H1 (cell line): ENCODE results near the gene PPP1R3F. TPM values are rescaled to one million over a fixed set of nuclear protein-coding genes. Genes with fewer than 3 reads are reported as not detected.

Experiments
- CTCF ChIA-PET: fragments of 300-600 bp; sonication (Branson Sonifier 250); formaldehyde crosslinking; loops from one replicate; lab custom pipeline; 2021; ENCODE audit not compliant: partially characterized antibody; lab: Charles Lee
- POLR2A ChIA-PET: fragments of 300-600 bp; sonication (Branson Sonifier 250); formaldehyde crosslinking; loops from one replicate; lab custom pipeline; 2021; ENCODE audit warnings: inconsistent platforms; ENCODE audit not compliant: partially characterized antibody; lab: Charles Lee
- DNase-seq, 2 experiments: peaks; one replicate each; pipeline versions ENCODE4 v3.0.0 to v3.0.0-alpha.2; 2010 to 2022; ENCODE audit warnings: low spot score in 2 of 2, low read depth in 1 of 2, mixed read lengths in 1 of 2
- FAIRE-seq: peaks from 2 replicates; lab custom pipeline; 2011; peaks lifted over from hg19 to GRCh38; lab: Jason Lieb, UNC
- H2AFZ ChIP-seq: 2 replicates; pipeline ENCODE4 v1.8.1; 2012; ENCODE audit warnings: low read length, inconsistent platforms
- H2AK5ac ChIP-seq: 2 replicates; pipeline ENCODE4 v1.6.1; 2013; ENCODE audit warnings: low read depth, low read length
- H2BK120ac ChIP-seq: replicated peaks from 2 replicates; pipeline ENCODE3; 2013; ENCODE audit warnings: low read depth, low read length, inconsistent platforms
- H2BK12ac ChIP-seq: 2 replicates; pipeline ENCODE4 v1.6.1; 2013; ENCODE audit warnings: low read depth, low read length
- H2BK15ac ChIP-seq: 2 replicates; pipeline ENCODE4 v1.6.1; 2013; ENCODE audit warnings: low read length
- H2BK20ac ChIP-seq: 2 replicates; pipeline ENCODE4 v1.6.1; 2013; ENCODE audit warnings: low read length
- H2BK5ac ChIP-seq: 2 replicates; pipeline ENCODE4 v1.6.1; 2013; ENCODE audit warnings: low read depth, low read length
- H3K14ac ChIP-seq: 2 replicates; pipeline ENCODE4 v1.6.1; 2013; ENCODE audit warnings: inconsistent platforms; ENCODE audit not compliant: insufficient read length
- H3K18ac ChIP-seq: 2 replicates; pipeline ENCODE4 v1.6.1; 2013; ENCODE audit warnings: low read length; ENCODE audit errors: extremely low read depth
- H3K23ac ChIP-seq: 2 replicates; pipeline ENCODE4 v1.6.1; 2013; ENCODE audit warnings: inconsistent platforms; ENCODE audit not compliant: insufficient read length
- H3K23me2 ChIP-seq: 2 replicates; pipeline ENCODE4 v1.6.1; 2013; ENCODE audit warnings: low read depth, low read length
- H3K27ac ChIP-seq: 2 replicates; pipeline ENCODE4 v1.6.1; 2011; ENCODE audit warnings: low read depth, low read length, inconsistent platforms
- H3K27me3 ChIP-seq, 4 experiments: replicated peaks in 1 of 4; 1 replicate in 1 of 4; 2 replicates in 3 of 4; pipeline versions ENCODE4 v1.6.1 to v1.8.1; 2011 to 2013; ENCODE audit warnings: low read length in 3 of 4, mild to moderate bottlenecking in 3 of 4, inconsistent platforms in 2 of 4, mixed read lengths in 2 of 4, moderate library complexity in 1 of 4; ENCODE audit not compliant: control insufficient read depth in 3 of 4, insufficient read depth in 3 of 4; ENCODE audit errors: extremely low read depth in 1 of 4
- H3K36me3 ChIP-seq, 4 experiments: 2 replicates each; pipeline versions ENCODE4 v1.6.1 to v1.8.1; 2011 to 2013; ENCODE audit warnings: mild to moderate bottlenecking in 4 of 4, low read length in 3 of 4, moderate library complexity in 2 of 4, control low read depth in 1 of 4, inconsistent platforms in 1 of 4; ENCODE audit not compliant: insufficient read depth in 4 of 4, control insufficient read depth in 2 of 4
- H3K4ac ChIP-seq: replicated peaks from 2 replicates; pipeline ENCODE3; 2013; ENCODE audit warnings: low read length, low read depth, mixed read lengths, inconsistent platforms; ENCODE audit not compliant: insufficient read length
- H3K4me1 ChIP-seq, 4 experiments: replicated peaks in 1 of 4; 1 replicate in 1 of 4; 2 replicates in 3 of 4; pipeline versions ENCODE4 v1.6.1 to v1.8.1; 2011 to 2013; ENCODE audit warnings: low read length in 3 of 4, inconsistent platforms in 2 of 4, mixed read lengths in 1 of 4; ENCODE audit not compliant: insufficient read depth in 4 of 4, control insufficient read depth in 3 of 4
- H3K4me2 ChIP-seq, 2 experiments: 2 replicates each; pipeline versions ENCODE4 v1.6.1 to v1.8.1; 2011 to 2013; ENCODE audit warnings: low read depth in 2 of 2, low read length in 2 of 2, control low read depth in 1 of 2, inconsistent platforms in 1 of 2, mild to moderate bottlenecking in 1 of 2; ENCODE audit not compliant: insufficient read depth in 1 of 2
- H3K4me3 ChIP-seq, 4 experiments: fragments of 200-600, 300-600 bp in 1 of 4; sonication (generic), shearing (Covaris generic), sonication (Bioruptor Twin) in 1 of 4; 2 replicates each; pipeline versions ENCODE4 v1.5.1 to v1.8.1; 2011 to 2016; ENCODE audit warnings: low read length in 4 of 4, low read depth in 3 of 4, control low read depth in 2 of 4, inconsistent platforms in 2 of 4, mild to moderate bottlenecking in 2 of 4, mixed read lengths in 1 of 4, moderate library complexity in 1 of 4; ENCODE audit not compliant: insufficient read depth in 2 of 4; ENCODE audit errors: extremely low read depth in 1 of 4
- H3K56ac ChIP-seq: replicated peaks from 2 replicates; pipeline ENCODE3; 2013; ENCODE audit warnings: low read depth, mild to moderate bottlenecking, mixed read lengths, low read length, inconsistent platforms; ENCODE audit not compliant: insufficient read length
- H3K79me1 ChIP-seq: 2 replicates; pipeline ENCODE4 v1.6.1; 2013; ENCODE audit warnings: low read depth, low read length, control low read depth
- H3K79me2 ChIP-seq, 2 experiments: 2 replicates each; pipeline versions ENCODE4 v1.6.1 to v1.8.1; 2012 to 2013; ENCODE audit warnings: low read length in 2 of 2, mild to moderate bottlenecking in 2 of 2, inconsistent platforms in 1 of 2; ENCODE audit not compliant: insufficient read depth in 2 of 2, control insufficient read depth in 1 of 2
- H3K9ac ChIP-seq, 4 experiments: replicated peaks in 1 of 4; 1 replicate in 1 of 4; 2 replicates in 3 of 4; pipeline versions ENCODE4 v1.6.1 to v1.8.1; 2011 to 2013; ENCODE audit warnings: low read depth in 3 of 4, low read length in 3 of 4, control low read depth in 2 of 4, mild to moderate bottlenecking in 2 of 4, moderate library complexity in 2 of 4, inconsistent platforms in 1 of 4; ENCODE audit errors: extremely low read depth in 1 of 4
- H3K9me3 ChIP-seq, 2 experiments: 2 replicates each; pipeline versions ENCODE4 v1.6.1 to v1.8.1; 2012 to 2013; ENCODE audit warnings: mild to moderate bottlenecking in 2 of 2, moderate library complexity in 2 of 2, control low read depth in 1 of 2, inconsistent platforms in 1 of 2, low read depth in 1 of 2, low read length in 1 of 2, mixed read lengths in 1 of 2; ENCODE audit not compliant: insufficient read depth in 2 of 2
- H4K20me1 ChIP-seq, 2 experiments: replicated peaks in 1 of 2; 2 replicates each; pipeline versions ENCODE3 to v1.8.1; 2011 to 2013; ENCODE audit warnings: inconsistent platforms in 2 of 2, low read length in 2 of 2, mild to moderate bottlenecking in 1 of 2; ENCODE audit not compliant: insufficient read depth in 2 of 2, control insufficient read depth in 1 of 2
- H4K5ac ChIP-seq: 2 replicates; pipeline ENCODE4 v1.6.1; 2013; ENCODE audit warnings: low read length, low read depth, mixed read lengths, inconsistent platforms; ENCODE audit not compliant: insufficient read length
- H4K8ac ChIP-seq: 2 replicates; pipeline ENCODE4 v1.8.0; 2013; ENCODE audit warnings: mild to moderate bottlenecking, moderate library complexity, low read length, inconsistent platforms; ENCODE audit not compliant: insufficient read depth; ENCODE audit errors: extremely low read depth
- H4K91ac ChIP-seq: replicated peaks from 2 replicates; pipeline ENCODE3; 2013; ENCODE audit warnings: low read length, mixed read lengths, inconsistent platforms; ENCODE audit not compliant: insufficient read length
- ATF3 ChIP-seq: IDR thresholded peaks from 2 replicates; pipeline ENCODE4 v1.6.1; 2011; ENCODE audit warnings: low read depth, mild to moderate bottlenecking, low read length; ENCODE audit not compliant: insufficient read depth
- POLR2A ChIP-seq, 2 experiments: IDR thresholded peaks; 1 replicate in 1 of 2; 2 replicates in 1 of 2; pipeline ENCODE4 v1.6.1; 2011; ENCODE audit warnings: low read depth in 2 of 2, low read length in 2 of 2, mild to moderate bottlenecking in 2 of 2; ENCODE audit errors: control extremely low read depth in 1 of 2
- WGBS, 2 experiments: shearing (Covaris generic) in 1 of 2; methylation state at CpG; one replicate each; pipeline versions ENCODE4 v1.1.6 to v1.1.7; 2013 to 2015; ENCODE audit warnings: low lambda C conversion rate in 2 of 2, mixed read lengths in 2 of 2, inconsistent platforms in 1 of 2, low coverage in 1 of 2, missing lambda C conversion rate in 1 of 2; ENCODE audit not compliant: insufficient replicate concordance in 2 of 2, insufficient coverage in 1 of 2, insufficient read length in 1 of 2; ENCODE audit errors: extremely low coverage in 1 of 2, missing lambda C conversion rate in 1 of 2; 5-methylcytosine and 5-hydroxymethylcytosine counted together
- polyA plus RNA-seq, 7 experiments: library from polyadenylated mRNA; depleted of rRNA in 3 of 7; stranded (reverse) in 5 of 7; unstranded in 2 of 7; fragments of >200 nt in 5 of 7; fragments of 200-250 nt in 2 of 7; gene quantifications; 1 replicate in 5 of 7; 2 replicates in 1 of 7; 4 replicates in 1 of 7; pipeline versions ENCODE4 v1.2.1 to v1.2.3, GENCODE V29; 2011 to 2013; ENCODE audit warnings: missing spikeins in 2 of 7, mixed read lengths in 2 of 7
- total RNA-seq: library from RNA; stranded (reverse); fragmentation: NEBNext Ultra II Directional; extraction: Animal tissue kit (Norgen Biotek cat#: 25700); gene quantifications from 2 replicates; pipeline ENCODE4 v1.2.1, GENCODE V29; 2021

PPP1R3F gene
- total and polyA plus RNA-seq, 2 of the 8 experiments (the other 6 are each of a cell fraction or from before 2014, with no cell fraction given) = 5.1 to 6.8 TPM

GRCh38 chrX:49242545-49243066 lies 27.0 kb upstream of the PPP1R3F start:
- H2BK5ac ChIP-seq = no peak overlapping the region
- H3K9ac ChIP-seq = no peak overlapping the region
- H3K4me3 ChIP-seq = no peak overlapping the region
- H2BK20ac ChIP-seq = no peak overlapping the region
- H2BK15ac ChIP-seq = no peak overlapping the region
- H3K4ac ChIP-seq = no peak overlapping the region
- ChIA-PET POLR2A (interaction anchor here (0.7 to 1.2 kb wide), 2 partner anchors 17 to 21 kb away, joined by 3 read pairs; no protein-coding TSS in a partner anchor), CTCF (no interaction called here)
- H4K91ac ChIP-seq = no peak overlapping the region
- no peak overlapping the region for H2BK12ac ChIP-seq
- no peak overlapping the region for H2BK120ac ChIP-seq
- no peak overlapping the region for H4K5ac ChIP-seq
- H3K23ac ChIP-seq = no peak overlapping the region
- no peaks in the 10 kb centered on the region for H4K20me1 ChIP-seq
- no peaks in the 10 kb centered on the region for H3K27me3 ChIP-seq
- no peak overlapping the region for H2AFZ ChIP-seq
- H3K36me3 ChIP-seq = no peaks in the 10 kb centered on the region; a peak in 1 of 8 replicates
- no peak overlapping the region for H4K8ac ChIP-seq
- no peaks in the 10 kb centered on the region for H3K9me3 ChIP-seq
- DNase-seq (no peak), FAIRE-seq (no peak)
- no peak overlapping the region for H3K4me2 ChIP-seq
- no peak overlapping the region for H3K56ac ChIP-seq
- no peak overlapping the region for H3K18ac ChIP-seq
- no peaks in the 10 kb centered on the region for H3K23me2 ChIP-seq
- H3K27ac ChIP-seq = no peak overlapping the region
- 95% methylated on average over 10 of the region's 12 CpGs; no CpG with 5 or more reads in 1 of the 2 experiments for WGBS, 2 experiments
- H3K14ac ChIP-seq = no peak overlapping the region
- H3K79me1 ChIP-seq = no peaks in the 10 kb centered on the region
- no peaks in the 10 kb centered on the region for H3K79me2 ChIP-seq
- no peaks in the 10 kb centered on the region for H3K4me1 ChIP-seq
- H2AK5ac ChIP-seq = no peak overlapping the region
- TF ChIP-seq ATF3 = no peak
- TF ChIP-seq POLR2A (IDR thresholded peaks at IDR 0.05; ENCODE audit: control extremely low read depth in 1 of 2, low read depth in 2 of 2, low read length in 2 of 2) = no peak
